ENCODE results near the gene RSPO1. TPM values are rescaled to one million over a fixed set of nuclear protein-coding genes. Genes with fewer than 3 reads are reported as not detected.

The RSPO1 gene
- total RNA-seq, 1 donor from 2014 or later, result not detected

DNA sequence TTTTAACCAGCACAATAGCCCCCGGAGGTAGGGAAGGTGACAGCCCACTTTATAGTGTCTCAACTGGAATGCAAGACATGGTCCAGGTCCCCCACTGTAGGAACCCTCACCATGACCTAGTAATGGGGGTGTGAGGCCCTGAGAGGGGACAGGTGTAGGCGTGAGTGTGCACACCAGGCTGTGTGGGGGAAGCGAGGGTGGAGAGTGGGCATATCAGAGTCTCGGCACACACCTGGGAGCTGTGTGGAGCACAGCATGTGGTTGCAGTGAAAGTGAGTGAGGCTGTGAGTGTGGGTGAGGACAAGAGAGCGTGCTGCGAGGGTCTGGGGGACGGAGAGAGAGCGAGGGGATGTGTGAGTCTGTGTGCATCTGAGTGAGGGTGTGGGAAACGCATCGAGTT is 17.1 kb upstream of the RSPO1 start:
- Histone ChIP-seq H3K9ac (ENCODE audit: low read length) (no peak overlapping the region), H3K4me2 (ENCODE audit: low read length) (no peak overlapping the region)
- H3K4me3 Mint-ChIP-seq (ENCODE audit: unreplicated experiment), result no peak overlapping the region

GRCh38 chr1:37650721-37651120 is 16.0 kb upstream of the RSPO1 start:
- H3K9me3 ChIP-seq (ENCODE audit: insufficient read depth, low read depth, low read length), result no peaks in the 10 kb centered on the region
- Mint-ChIP-seq H3K27me3 (ENCODE audit: low read depth, unreplicated experiment) (peaks cover 41% of the 10 kb centered on the region), H3K9me3 (ENCODE audit: unreplicated experiment) (no peaks in the 10 kb centered on the region), H3K36me3 (ENCODE audit: low read depth, unreplicated experiment) (no peaks in the 10 kb centered on the region), H3K4me3 (ENCODE audit: unreplicated experiment) (no peak overlapping the region), H3K4me1 (ENCODE audit: low read depth, unreplicated experiment) (peaks cover 5% of the 10 kb centered on the region), H3K27ac (ENCODE audit: unreplicated experiment) (no peak overlapping the region)
- H2AFZ ChIP-seq (ENCODE audit: low read depth, low read length), result no peak overlapping the region
- no peak overlapping the region for H3K4me2 ChIP-seq (ENCODE audit: low read length)
- no peak overlapping the region for H3K27ac ChIP-seq (ENCODE audit: low read depth, low read length)
- no peaks in the 10 kb centered on the region for H3K79me2 ChIP-seq (ENCODE audit: insufficient read depth, low read length)
- no peak for DNase-seq (ENCODE audit: low read depth)
- no peak overlapping the region for H3K9ac ChIP-seq (ENCODE audit: low read length)
- H3K27me3 ChIP-seq (ENCODE audit: insufficient read depth, low read length), result no peaks in the 10 kb centered on the region
- FAIRE-seq, result no peak
- TF ChIP-seq, protein P1, sequence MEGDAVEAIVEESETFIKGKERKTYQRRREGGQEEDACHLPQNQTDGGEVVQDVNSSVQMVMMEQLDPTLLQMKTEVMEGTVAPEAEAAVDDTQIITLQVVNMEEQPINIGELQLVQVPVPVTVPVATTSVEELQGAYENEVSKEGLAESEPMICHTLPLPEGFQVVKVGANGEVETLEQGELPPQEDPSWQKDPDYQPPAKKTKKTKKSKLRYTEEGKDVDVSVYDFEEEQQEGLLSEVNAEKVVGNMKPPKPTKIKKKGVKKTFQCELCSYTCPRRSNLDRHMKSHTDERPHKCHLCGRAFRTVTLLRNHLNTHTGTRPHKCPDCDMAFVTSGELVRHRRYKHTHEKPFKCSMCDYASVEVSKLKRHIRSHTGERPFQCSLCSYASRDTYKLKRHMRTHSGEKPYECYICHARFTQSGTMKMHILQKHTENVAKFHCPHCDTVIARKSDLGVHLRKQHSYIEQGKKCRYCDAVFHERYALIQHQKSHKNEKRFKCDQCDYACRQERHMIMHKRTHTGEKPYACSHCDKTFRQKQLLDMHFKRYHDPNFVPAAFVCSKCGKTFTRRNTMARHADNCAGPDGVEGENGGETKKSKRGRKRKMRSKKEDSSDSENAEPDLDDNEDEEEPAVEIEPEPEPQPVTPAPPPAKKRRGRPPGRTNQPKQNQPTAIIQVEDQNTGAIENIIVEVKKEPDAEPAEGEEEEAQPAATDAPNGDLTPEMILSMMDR (IDR thresholded peaks at IDR 0.05; ENCODE audit: insufficient read depth, low read depth, low read length), result no peak
- TF ChIP-seq EZH2 (IDR thresholded peaks at IDR 0.05; ENCODE audit: insufficient read depth, low read length), result no peak
- H3K4me1 ChIP-seq (ENCODE audit: insufficient read depth, low read length), result no peaks in the 10 kb centered on the region
- H3K36me3 ChIP-seq (ENCODE audit: insufficient read depth, low read length), result no peaks in the 10 kb centered on the region
- H3K4me3 ChIP-seq (ENCODE audit: insufficient read depth, low read depth, low read length), result no peak overlapping the region
- no peaks in the 10 kb centered on the region for H4K20me1 ChIP-seq (ENCODE audit: insufficient read depth, low read length)

More for the DNA sequence above, 17.1 kb upstream of the RSPO1 start:
- H3K4me1 Mint-ChIP-seq (ENCODE audit: low read depth, unreplicated experiment), result peaks cover 5% of the 10 kb centered on the region
- Histone ChIP-seq H3K27ac (ENCODE audit: low read depth, low read length) (no peak overlapping the region), H3K4me3 (ENCODE audit: insufficient read depth, low read depth, low read length) (no peak overlapping the region), H4K20me1 (ENCODE audit: insufficient read depth, low read length) (no peaks in the 10 kb centered on the region), H3K9me3 (ENCODE audit: insufficient read depth, low read depth, low read length) (no peaks in the 10 kb centered on the region), H2AFZ (ENCODE audit: low read depth, low read length) (no peak overlapping the region), H3K36me3 (ENCODE audit: insufficient read depth, low read length) (no peaks in the 10 kb centered on the region), H3K79me2 (ENCODE audit: insufficient read depth, low read length) (no peaks in the 10 kb centered on the region), H3K4me1 (ENCODE audit: insufficient read depth, low read length) (no peaks in the 10 kb centered on the region), H3K27me3 (ENCODE audit: insufficient read depth, low read length) (no peaks in the 10 kb centered on the region)
- H3K36me3 Mint-ChIP-seq (ENCODE audit: low read depth, unreplicated experiment), result no peaks in the 10 kb centered on the region
- TF ChIP-seq, protein P1 (IDR thresholded peaks at IDR 0.05; ENCODE audit: insufficient read depth, low read depth, low read length), result no peak
- TF ChIP-seq EZH2 (IDR thresholded peaks at IDR 0.05; ENCODE audit: insufficient read depth, low read length), result no peak
- H3K9me3 Mint-ChIP-seq (ENCODE audit: unreplicated experiment), result no peaks in the 10 kb centered on the region
- no peak overlapping the region for H3K27ac Mint-ChIP-seq (ENCODE audit: unreplicated experiment)
- no peak for FAIRE-seq
- DNase-seq (ENCODE audit: low read depth), result no peak
- H3K27me3 Mint-ChIP-seq (ENCODE audit: low read depth, unreplicated experiment), result peaks cover 44% of the 10 kb centered on the region

DNA sequence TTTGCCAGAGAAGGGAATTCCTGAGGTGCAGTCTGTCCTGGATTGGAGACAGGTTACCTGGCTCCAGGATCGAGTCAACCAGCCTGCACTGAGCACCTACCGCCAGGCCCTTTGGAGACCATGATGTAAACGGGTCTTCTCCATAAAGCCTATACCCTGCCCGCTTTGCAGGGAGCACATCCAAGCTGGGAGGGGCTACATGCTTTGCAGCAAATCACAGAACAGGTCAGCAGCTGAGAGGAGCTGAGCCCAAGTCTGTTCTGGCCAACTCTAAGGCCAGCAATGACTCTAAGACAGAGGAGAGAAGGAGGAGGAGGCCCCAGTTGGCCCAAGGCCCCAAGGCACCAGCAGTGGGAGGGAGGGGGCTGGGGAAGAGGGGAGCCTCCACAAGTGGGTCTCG is 15.5 kb upstream of the RSPO1 start:
- peaks cover 2% of the 10 kb centered on the region for H3K27me3 ChIP-seq (ENCODE audit: insufficient read depth, low read length)
- H3K9me3 ChIP-seq (ENCODE audit: insufficient read depth, low read depth, low read length), result no peaks in the 10 kb centered on the region
- H3K9me3 Mint-ChIP-seq (ENCODE audit: unreplicated experiment), result no peaks in the 10 kb centered on the region
- H3K4me2 ChIP-seq (ENCODE audit: low read length), result no peak overlapping the region
- H3K4me3 ChIP-seq (ENCODE audit: insufficient read depth, low read depth, low read length), result no peak overlapping the region
- H3K36me3 ChIP-seq (ENCODE audit: insufficient read depth, low read length), result no peaks in the 10 kb centered on the region
- no peak for DNase-seq (ENCODE audit: low read depth)
- no peaks in the 10 kb centered on the region for H3K79me2 ChIP-seq (ENCODE audit: insufficient read depth, low read length)
- no peak overlapping the region for H3K9ac ChIP-seq (ENCODE audit: low read length)
- no peak for TF ChIP-seq EZH2 (IDR thresholded peaks at IDR 0.05; ENCODE audit: insufficient read depth, low read length)
- TF ChIP-seq, protein P1 (IDR thresholded peaks at IDR 0.05; ENCODE audit: insufficient read depth, low read depth, low read length), result no peak
- no peaks in the 10 kb centered on the region for H4K20me1 ChIP-seq (ENCODE audit: insufficient read depth, low read length)
- no peaks in the 10 kb centered on the region for H3K4me1 ChIP-seq (ENCODE audit: insufficient read depth, low read length)
- H3K27me3 Mint-ChIP-seq (ENCODE audit: low read depth, unreplicated experiment), result peaks cover 36% of the 10 kb centered on the region
- no peak overlapping the region for H2AFZ ChIP-seq (ENCODE audit: low read depth, low read length)
- no peak overlapping the region for H3K27ac Mint-ChIP-seq (ENCODE audit: unreplicated experiment)
- H3K4me1 Mint-ChIP-seq (ENCODE audit: low read depth, unreplicated experiment), result peaks cover 5% of the 10 kb centered on the region
- no peaks in the 10 kb centered on the region for H3K36me3 Mint-ChIP-seq (ENCODE audit: low read depth, unreplicated experiment)
- no peak overlapping the region for H3K4me3 Mint-ChIP-seq (ENCODE audit: unreplicated experiment)
- no peak overlapping the region for H3K27ac ChIP-seq (ENCODE audit: low read depth, low read length)
- no peak for FAIRE-seq

Data from astrocyte (in vitro differentiated cells and primary cell).